Osteocyte (in vitro differentiated cells): Measurements from ENCODE around the gene SLC39A11. TPM values are rescaled to one million over a fixed set of nuclear protein-coding genes. Genes with fewer than 3 reads are reported as not detected.

Experiments used
- DNase-seq: peaks from one replicate; pipeline ENCODE4 v3.0.0; 2021; ENCODE audit warnings: mixed read lengths; ENCODE audit not compliant: unreplicated experiment; ENCODE audit errors: extremely low spot score
- H3K27ac Mint-ChIP-seq: one replicate; pipeline ENCODE4 v1.8.0; 2021; ENCODE audit warnings: mild to moderate bottlenecking, mixed read lengths; ENCODE audit not compliant: unreplicated experiment
- H3K27me3 Mint-ChIP-seq: one replicate; pipeline ENCODE4 v1.8.0; 2021; ENCODE audit warnings: mixed read lengths; ENCODE audit not compliant: unreplicated experiment
- H3K36me3 Mint-ChIP-seq: one replicate; pipeline ENCODE4 v1.8.0; 2021; ENCODE audit warnings: mixed read lengths; ENCODE audit not compliant: unreplicated experiment
- H3K4me1 Mint-ChIP-seq: one replicate; pipeline ENCODE4 v1.8.0; 2021; ENCODE audit warnings: mixed read lengths; ENCODE audit not compliant: unreplicated experiment
- H3K4me3 Mint-ChIP-seq: one replicate; pipeline ENCODE4 v1.8.0; 2021; ENCODE audit warnings: mild to moderate bottlenecking, moderate library complexity, mixed read lengths; ENCODE audit not compliant: unreplicated experiment
- H3K9me3 Mint-ChIP-seq: one replicate; pipeline ENCODE4 v1.8.0; 2021; ENCODE audit warnings: mixed read lengths; ENCODE audit not compliant: unreplicated experiment
- total RNA-seq: library from RNA; stranded (reverse); gene quantifications from 2 replicates; pipeline ENCODE4 v1.2.1, GENCODE V29; 2021
- TF ChIP-seq, protein P1 (sequence below): fragments of 200-600 bp; sonication (generic); IDR thresholded peaks from 2 replicates; pipeline ENCODE4 v1.5.0; 2021; ENCODE audit warnings: antibody characterized with exemption, mild to moderate bottlenecking, moderate library complexity

Gene SLC39A11
- total RNA-seq, 1 donor from 2014 or later: 50.2 TPM

DNA sequence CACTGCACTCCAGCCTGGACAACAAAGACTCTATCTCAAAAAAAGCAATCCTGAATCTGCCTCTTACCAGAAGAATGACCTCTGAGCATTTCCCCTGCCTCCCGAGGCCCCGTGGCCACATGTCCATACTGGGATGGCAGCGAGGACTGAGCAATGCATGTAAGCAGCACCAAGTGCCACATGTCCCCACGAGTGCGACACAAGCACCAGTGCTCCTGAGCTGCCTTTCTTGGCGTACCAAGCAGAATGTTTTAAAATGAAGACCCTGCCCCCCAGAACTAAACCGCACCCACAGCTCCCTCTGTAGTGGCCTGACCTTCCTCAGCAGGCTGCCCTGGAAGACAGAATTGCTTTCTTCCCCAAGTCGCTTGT lies 373.3 kb downstream of the SLC39A11 start:
- TF ChIP-seq, protein P1, sequence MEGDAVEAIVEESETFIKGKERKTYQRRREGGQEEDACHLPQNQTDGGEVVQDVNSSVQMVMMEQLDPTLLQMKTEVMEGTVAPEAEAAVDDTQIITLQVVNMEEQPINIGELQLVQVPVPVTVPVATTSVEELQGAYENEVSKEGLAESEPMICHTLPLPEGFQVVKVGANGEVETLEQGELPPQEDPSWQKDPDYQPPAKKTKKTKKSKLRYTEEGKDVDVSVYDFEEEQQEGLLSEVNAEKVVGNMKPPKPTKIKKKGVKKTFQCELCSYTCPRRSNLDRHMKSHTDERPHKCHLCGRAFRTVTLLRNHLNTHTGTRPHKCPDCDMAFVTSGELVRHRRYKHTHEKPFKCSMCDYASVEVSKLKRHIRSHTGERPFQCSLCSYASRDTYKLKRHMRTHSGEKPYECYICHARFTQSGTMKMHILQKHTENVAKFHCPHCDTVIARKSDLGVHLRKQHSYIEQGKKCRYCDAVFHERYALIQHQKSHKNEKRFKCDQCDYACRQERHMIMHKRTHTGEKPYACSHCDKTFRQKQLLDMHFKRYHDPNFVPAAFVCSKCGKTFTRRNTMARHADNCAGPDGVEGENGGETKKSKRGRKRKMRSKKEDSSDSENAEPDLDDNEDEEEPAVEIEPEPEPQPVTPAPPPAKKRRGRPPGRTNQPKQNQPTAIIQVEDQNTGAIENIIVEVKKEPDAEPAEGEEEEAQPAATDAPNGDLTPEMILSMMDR: no peak
- peaks cover 2% of the 10 kb centered on the region for H3K36me3 Mint-ChIP-seq
- peaks cover 54% of the 10 kb centered on the region for H3K4me1 Mint-ChIP-seq
- no peaks in the 10 kb centered on the region for H3K9me3 Mint-ChIP-seq
- H3K4me3 Mint-ChIP-seq: no peak overlapping the region
- peak overlapping the region; percentile 70 for H3K27ac Mint-ChIP-seq
- DNase-seq: no peak
- no peaks in the 10 kb centered on the region for H3K27me3 Mint-ChIP-seq

DNA sequence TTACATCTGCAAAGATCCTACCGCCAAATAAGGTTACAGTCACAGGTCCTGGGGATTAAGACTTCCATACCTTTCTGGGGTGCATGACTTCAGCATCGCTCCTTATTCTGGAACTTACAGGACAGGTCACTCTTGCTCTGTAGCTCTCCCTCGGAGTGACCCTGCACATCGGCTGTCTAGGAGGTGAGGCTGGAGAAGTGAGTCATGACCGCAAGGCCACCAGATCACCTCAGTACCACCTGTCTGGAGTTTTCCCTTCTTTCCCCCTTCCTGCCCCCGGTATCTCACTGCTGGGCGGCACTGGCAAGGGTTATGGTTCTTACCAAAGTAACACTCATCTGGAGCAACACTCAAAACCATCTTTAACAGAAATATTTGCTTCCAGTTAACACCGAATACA lies 374.8 kb downstream of the SLC39A11 start:
- H3K36me3 Mint-ChIP-seq: peaks cover 2% of the 10 kb centered on the region
- no peak for DNase-seq
- TF ChIP-seq, protein P1: no peak
- H3K27ac Mint-ChIP-seq: peak overlapping the region; percentile 2
- no peaks in the 10 kb centered on the region for H3K27me3 Mint-ChIP-seq
- H3K4me3 Mint-ChIP-seq: no peak overlapping the region
- H3K9me3 Mint-ChIP-seq: no peaks in the 10 kb centered on the region
- H3K4me1 Mint-ChIP-seq: peaks cover 49% of the 10 kb centered on the region

DNA sequence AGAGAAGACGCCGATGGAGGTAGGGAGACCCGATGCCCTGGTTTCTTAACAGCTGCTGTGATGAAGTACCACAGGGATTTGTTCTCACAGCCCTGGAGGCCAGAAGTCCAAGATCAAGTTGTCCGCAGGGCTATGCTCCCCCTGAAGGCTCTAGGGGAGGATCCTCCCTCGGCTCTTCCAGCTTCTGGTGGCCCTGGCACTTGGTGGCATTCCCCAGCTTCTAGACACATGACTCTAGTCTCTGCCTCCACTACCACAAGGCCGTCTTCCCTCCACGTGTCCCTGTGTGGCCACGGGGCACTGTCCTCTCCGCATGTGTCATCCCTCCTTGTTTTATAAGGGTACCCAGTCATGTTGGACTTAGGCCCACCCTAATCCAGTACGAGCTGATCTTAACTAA lies 375.2 kb downstream of the SLC39A11 start:
- no peak for DNase-seq
- TF ChIP-seq, protein P1: no peak
- Mint-ChIP-seq H3K4me3 (no peak overlapping the region), H3K27me3 (no peaks in the 10 kb centered on the region), H3K27ac (peak overlapping the region; percentile 2), H3K9me3 (no peaks in the 10 kb centered on the region), H3K4me1 (peaks cover 49% of the 10 kb centered on the region), H3K36me3 (peaks cover 3% of the 10 kb centered on the region)

DNA sequence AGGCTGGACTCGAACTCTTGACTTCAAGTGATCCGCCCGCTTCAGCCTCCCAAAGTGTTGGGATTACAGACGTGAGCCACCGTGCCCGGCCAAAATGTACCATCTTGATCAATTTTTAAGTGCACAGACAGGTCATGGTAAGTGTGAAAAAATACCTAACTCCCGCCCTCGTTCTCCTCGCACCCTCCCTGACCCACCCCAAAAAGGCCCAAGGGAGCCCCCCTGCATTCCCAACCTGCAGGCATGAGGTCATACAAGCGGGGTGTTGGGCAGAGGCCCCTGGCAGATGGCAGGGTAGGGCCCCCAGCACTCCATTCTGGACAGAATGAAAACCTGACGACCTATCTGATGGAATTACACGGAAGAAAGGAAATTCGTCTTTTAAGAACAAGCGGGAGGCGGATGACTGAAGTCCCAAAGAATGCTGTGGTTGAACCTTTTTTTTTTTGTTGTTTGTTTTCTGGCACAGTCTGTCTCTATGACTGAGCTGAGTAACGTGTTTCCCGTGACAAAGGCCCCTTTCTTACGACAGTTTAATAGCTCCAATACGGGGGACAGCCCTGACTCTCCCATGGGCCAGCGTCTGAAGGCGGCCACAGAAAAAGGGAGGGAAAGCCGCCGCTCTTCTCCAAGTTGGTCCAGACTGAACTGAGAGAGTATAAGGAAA lies 376.4 kb downstream of the SLC39A11 start:
- H3K27ac Mint-ChIP-seq: peak overlapping the region; percentile 90
- H3K4me1 Mint-ChIP-seq: peaks cover 45% of the 10 kb centered on the region
- peaks cover 13% of the 10 kb centered on the region for H3K36me3 Mint-ChIP-seq
- peaks cover 3% of the 10 kb centered on the region for H3K9me3 Mint-ChIP-seq
- DNase-seq: no peak
- H3K27me3 Mint-ChIP-seq: no peaks in the 10 kb centered on the region
- peak overlapping the region; percentile 48 for H3K4me3 Mint-ChIP-seq
- TF ChIP-seq, protein P1: no peak

DNA sequence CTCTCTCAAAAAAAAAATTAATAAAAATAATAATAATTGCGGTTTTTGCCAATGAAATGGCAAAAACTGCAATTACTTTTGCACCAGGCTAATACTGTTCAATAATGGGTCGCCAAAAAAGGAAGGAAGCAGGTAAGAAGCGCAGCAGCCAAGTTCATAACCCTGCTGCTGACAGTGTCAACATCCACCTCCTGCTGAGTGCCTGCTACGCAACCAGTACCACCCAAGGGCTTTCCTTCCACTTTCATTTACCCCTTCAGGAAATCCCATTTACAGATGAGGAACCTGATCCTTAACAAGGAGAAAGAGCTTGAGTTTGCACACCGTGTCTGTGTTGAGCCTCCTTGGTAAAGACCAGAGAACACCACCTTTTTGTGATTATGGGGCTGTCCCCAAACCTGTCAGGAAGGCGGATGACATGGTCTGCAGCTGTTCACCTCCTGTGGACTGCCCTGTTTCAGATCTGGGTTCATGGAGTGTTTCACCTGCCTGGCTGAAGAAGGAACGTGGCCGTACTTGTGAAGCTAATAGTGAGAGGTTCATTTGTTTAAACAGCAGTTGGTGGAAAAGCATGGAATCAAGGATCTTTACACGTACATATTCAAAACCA lies 378.0 kb downstream of the SLC39A11 start:
- Mint-ChIP-seq H3K4me3 (no peak overlapping the region), H3K4me1 (peaks cover 40% of the 10 kb centered on the region), H3K9me3 (peaks cover 8% of the 10 kb centered on the region), H3K27me3 (no peaks in the 10 kb centered on the region), H3K36me3 (peaks cover 19% of the 10 kb centered on the region), H3K27ac (no peak overlapping the region)
- TF ChIP-seq, protein P1: no peak
- no peak for DNase-seq
